Loucy (cell line): ENCODE results near the gene MARS1.

ENCODE experiments used
- CTCF ChIP-seq: fragments of 200-600 bp; sonication (generic); conservative IDR thresholded peaks from 2 replicates; pipeline ENCODE4 v1.5.1; 2014; ENCODE audit warnings: mild to moderate bottlenecking, antibody characterized with exemption, low read length
- EZH2phosphoT487 ChIP-seq: fragments of 200-600 bp; IDR thresholded peaks from 2 replicates; pipeline ENCODE4 v1.6.1; 2018; ENCODE audit warnings: antibody characterized with exemption, mild to moderate bottlenecking, moderate library complexity, borderline replicate concordance

GRCh38 chr12:57523706-57524614, 36.1 kb downstream of the MARS1 start:
- TF ChIP-seq CTCF (no peak), EZH2phosphoT487 (no peak)
